ENCODE data around the gene TPR.

DNA sequence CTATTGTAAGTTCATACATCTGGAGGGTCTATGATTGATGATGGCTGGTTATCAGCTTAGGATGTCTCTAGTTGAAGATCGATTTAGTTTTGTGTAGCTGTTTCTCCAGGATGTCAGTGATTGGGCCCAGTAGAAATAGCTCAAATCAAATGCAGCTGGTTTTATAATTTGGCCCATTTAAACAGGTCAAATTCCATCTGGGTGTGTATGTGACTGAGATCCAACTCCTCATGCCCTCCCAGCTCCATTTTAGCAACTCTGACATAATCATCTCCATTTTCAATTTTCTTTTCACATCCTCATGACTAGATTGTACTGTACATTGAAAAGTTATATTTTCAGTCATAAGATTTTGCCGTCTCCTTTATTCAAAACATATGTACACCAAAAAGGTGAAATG, 99.2 kb downstream of the TPR start:
- TF ChIP-seq, protein P1, sequence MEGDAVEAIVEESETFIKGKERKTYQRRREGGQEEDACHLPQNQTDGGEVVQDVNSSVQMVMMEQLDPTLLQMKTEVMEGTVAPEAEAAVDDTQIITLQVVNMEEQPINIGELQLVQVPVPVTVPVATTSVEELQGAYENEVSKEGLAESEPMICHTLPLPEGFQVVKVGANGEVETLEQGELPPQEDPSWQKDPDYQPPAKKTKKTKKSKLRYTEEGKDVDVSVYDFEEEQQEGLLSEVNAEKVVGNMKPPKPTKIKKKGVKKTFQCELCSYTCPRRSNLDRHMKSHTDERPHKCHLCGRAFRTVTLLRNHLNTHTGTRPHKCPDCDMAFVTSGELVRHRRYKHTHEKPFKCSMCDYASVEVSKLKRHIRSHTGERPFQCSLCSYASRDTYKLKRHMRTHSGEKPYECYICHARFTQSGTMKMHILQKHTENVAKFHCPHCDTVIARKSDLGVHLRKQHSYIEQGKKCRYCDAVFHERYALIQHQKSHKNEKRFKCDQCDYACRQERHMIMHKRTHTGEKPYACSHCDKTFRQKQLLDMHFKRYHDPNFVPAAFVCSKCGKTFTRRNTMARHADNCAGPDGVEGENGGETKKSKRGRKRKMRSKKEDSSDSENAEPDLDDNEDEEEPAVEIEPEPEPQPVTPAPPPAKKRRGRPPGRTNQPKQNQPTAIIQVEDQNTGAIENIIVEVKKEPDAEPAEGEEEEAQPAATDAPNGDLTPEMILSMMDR (IDR thresholded peaks at IDR 0.05) = no peak
- TF ChIP-seq EP300 (IDR thresholded peaks at IDR 0.05) = no peak
